Tongue (tissue), 2 donors: ENCODE data around the gene TGM3. TPM values are rescaled to one million over a fixed set of nuclear protein-coding genes. Genes with fewer than 3 reads are reported as not detected.

Source experiments
- DNase-seq: peaks from one replicate; pipeline ENCODE4 v3.0.0-alpha.2; 2015
- total RNA-seq: library from RNA; depleted of rRNA; stranded (reverse); fragments of >200 nt; gene quantifications from one replicate; pipeline ENCODE4 v1.2.3, GENCODE V29; 2014

The TGM3 gene
- total RNA-seq, 1 donor from 2014 or later = 14.5 TPM

DNA sequence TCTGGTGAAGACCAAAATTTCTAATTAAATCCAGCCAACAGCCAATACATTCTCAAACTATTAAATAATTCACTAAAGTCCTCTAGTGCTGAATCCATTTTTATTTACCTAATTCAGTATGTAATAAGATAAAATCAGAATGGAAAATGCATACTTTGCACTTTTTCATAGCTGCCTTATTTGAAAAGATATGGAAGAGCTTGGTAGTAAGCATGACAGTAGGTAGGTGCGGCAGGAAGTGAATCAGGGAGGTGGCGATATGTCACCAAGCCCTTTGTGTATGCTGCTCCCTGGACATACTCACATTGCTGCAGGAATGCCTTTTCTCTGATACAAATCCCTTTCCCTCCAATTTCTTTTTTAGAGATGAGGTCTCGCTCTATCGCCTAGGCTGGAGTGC is 10.2 kb upstream of the TGM3 start:
- no peak for DNase-seq

DNA sequence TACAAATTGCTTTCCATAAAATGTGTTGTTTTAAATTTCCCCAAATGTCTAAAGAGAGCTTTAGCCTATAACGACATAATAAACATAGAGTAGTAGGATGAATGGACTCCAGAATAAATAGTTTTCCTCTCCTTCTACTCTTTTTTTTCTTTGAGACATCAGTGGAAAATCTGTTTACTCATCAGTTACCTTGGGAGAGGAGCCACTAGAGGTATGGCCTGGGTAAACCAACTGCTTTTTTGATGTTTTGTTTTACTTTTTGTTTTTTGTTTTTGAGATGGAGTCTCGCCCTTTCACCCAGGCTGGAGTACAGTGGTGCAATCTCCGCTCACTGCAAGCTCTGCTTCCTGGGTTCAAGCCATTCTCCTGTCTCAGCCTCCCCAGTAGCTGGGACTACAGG is 8.3 kb upstream of the TGM3 start:
- no peak for DNase-seq

DNA sequence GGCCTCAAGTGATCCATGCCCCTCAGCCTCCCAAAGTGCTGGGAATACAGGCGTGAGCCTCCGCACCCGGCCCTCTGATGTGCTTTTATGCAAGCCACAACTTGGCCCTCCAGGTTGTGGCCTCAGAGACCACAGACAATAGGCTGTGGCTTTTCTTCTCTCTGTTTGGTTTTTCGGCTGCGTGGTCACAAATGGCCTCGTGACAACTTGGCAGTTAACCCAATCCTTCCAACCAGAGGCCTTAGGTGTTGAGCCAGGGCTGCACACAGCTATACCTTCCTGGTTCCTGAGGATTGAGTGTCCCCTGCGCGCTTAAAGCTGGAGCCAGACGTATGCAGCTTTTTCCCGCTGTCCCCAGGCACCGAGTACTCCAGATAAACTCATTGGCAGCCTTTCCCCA is 6.3 kb upstream of the TGM3 start:
- DNase-seq = no peak

DNA sequence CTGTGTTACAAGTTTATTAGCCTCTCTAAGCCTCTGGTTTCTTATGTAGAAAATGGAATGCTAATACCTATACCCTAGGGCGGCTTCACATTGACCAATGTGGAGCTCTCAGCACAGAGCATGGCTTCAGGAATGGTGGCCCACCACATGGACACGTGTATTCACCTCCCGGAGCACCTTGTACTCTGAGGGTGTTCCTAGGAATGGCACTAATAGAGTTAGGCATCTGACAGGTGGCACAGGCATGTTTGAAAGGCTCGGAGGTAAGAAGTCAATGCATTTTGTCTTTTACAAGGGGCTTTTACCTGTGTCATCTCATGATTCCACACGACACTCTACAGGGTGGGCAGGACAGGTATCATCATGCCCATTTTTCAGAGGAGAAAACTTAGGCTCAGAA is 5.3 kb upstream of the TGM3 start:
- no peak for DNase-seq

DNA sequence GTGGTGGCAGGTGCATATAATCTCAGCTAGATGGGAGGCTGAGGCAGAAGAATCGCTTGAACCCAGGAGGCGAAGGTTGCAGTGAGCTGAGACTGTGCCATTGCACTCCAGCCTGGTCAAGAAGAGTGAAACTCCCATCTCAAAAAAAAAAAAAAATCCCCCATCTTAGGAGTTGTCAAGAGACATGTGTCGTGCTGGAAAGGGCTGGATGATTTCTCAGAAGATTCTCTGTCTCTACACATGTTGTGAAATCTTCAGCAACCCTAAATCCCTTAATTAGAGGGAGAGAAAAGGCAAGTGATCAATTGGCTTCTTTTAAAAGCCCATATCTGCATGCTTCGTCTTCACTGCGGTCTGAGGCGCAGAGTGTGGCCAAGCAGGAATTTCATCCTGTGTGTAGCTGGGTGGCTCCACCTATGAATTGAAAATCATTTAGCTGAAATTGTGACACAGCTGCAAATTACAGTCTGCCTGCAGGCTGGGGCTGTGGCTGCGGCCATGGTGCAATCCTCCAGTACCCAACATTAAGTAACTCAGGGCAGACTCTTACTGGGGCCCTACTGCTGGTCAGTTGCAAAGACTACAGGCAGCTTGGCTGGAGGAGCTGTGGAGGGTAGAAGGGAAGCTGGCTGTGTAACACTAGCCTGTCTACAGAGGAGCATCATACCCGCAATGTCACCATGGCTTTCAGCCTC is 3.2 kb upstream of the TGM3 start:
- no peak for DNase-seq

DNA sequence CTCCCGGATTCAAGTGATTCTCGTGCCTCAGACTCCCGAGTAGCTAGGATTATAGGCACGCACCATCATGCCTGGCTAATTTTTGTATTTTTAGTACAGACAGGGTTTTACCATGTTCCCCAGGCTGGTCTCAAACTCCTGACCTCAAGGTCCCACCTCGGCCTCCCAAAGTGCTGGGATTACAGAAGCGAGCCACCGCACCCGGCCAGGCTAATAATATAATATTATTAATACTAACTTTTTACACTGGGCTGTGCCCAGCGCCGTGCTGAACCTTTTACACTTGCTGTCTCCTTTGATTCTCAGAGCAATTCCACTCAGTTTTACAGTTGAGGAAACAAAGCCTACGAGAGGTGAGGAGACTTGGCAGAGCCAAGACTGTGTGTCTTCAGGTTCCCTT is 2.3 kb upstream of the TGM3 start:
- DNase-seq = no peak

DNA sequence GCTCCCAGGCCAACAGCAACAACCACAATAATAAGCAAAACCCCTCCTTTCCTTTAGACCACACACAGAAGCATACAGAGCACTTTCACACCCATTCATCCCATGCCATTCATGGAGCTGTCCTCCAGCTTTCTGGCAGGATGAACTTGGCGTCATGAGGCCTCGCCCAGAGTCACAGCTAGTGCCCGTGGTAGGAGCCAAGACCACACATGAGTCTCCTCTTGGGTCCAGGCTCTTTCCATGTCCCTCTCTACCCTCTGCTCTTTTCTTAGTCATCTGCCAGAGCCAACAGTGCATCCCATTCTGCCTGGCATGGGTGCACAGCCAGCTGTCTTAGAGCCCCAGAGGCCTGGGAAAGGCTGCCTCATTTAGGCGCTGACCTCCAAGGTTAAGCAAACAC is 1.8 kb upstream of the TGM3 start:
- no peak for DNase-seq

DNA sequence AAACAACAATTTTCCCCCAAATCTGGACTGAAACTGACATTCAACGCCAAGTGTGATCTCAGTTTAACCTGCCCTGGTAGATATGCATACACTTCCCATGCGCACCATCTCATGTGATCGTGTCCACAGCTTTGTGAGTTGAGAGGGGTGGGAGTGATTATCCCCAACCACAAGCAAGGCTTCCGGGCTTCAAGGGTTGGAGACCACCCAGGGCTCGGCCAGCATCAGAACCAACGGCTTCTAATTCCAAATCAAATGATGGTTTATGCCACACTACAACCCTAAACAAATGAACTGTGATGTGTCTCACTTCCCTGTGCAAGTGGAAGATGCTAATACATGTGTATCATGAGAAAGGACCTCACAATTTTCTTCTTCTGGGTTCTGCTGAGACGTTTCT is 515 bp upstream of the TGM3 start:
- DNase-seq = no peak

DNA sequence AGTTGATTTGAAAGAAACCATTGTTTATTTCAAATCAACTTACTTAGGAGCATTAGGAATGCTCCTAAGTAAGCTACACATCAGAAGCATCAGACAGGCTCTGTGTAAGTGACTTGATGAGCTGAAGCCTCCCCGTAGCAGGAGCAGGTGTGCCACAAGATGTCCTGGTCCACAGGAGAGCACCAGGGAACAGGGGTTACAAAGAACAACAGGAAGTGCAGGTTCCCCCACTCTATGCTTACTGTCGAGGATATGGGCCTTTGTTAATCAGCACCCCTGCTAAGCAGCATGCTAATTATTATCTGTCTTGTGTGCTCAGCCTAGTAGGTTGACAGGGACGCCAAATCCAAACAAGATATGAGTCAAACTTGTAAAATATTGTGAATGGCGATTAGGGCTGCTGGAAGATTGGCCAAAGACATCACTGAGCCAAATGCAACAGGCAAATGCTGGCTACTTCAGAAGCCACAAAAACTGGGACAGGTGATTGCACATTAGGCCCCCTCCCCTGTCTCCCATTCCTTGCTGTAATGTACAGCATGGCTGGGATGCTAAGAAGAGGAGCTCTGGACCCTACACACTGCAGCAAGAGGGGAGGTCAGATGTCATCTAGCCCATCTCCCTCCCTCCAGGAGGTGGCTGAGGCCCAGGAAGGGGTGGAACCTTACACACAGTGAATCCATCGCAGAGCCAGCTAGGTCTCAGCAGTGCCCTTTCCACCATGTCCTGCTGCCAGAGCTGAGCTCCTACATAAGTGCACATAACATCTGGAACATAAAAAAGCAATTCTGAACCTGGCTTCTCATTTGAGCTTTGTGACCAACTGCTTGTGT is 939 bp downstream of the TGM3 start:
- DNase-seq = no peak

DNA sequence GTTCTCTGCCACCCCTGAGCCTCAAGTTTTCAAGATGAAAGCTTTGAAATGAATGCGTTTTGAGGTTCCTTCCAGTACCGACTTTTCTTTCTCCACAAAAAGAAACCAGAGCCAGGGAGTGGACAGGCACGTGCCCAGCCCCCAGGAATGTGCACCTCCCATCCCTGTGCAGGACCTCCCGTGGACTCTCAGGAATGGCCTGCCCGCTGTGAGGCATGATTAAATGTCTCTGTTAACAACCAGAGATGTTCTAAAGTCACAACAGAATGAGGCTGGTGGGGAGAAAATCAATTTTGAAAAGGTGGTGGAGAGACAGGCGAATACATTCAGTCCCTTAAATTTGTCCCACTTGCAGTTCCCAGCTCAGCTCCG is 1.5 kb downstream of the TGM3 start:
- no peak for DNase-seq

DNA sequence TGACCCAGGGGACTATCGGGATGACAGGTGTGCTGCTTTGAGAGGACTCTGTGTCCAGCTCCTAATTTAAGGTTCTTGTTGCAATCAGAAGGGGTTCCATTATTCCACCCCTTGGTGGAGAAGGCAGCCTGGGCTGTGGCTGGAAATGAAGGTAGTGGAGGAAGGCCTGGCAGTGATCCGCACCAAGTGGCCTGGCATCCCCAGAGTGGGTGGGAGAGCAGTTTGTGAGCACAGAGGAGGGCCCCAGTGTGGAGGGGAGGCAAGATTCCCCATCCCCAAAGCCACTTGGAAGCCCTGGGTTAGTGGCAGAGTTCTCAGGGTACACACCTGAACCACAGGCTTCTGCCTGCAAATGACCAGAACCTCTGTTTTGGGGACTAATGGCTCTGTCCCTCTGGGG is 2.3 kb downstream of the TGM3 start:
- no peak for DNase-seq

DNA sequence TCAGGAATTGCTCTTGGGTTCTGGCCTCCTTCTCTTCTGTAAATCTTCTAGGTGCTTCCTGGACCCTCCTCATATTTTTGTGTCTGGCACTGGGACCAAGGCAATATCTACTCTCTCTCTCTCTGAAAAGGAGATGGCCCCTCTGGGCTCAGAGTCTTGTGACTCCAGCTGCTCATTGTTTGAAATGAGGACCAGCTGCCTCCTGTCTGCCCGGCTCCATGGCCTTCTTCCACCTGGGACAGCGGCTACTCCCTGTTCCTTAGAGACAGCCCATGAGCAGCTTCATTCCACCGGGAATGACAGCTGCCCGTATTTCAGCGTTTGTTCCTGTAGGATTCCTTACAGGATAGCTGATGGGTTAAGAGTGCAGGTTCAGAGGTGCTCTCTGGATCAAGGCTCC is 2.9 kb downstream of the TGM3 start:
- DNase-seq = peak; percentile 62

DNA sequence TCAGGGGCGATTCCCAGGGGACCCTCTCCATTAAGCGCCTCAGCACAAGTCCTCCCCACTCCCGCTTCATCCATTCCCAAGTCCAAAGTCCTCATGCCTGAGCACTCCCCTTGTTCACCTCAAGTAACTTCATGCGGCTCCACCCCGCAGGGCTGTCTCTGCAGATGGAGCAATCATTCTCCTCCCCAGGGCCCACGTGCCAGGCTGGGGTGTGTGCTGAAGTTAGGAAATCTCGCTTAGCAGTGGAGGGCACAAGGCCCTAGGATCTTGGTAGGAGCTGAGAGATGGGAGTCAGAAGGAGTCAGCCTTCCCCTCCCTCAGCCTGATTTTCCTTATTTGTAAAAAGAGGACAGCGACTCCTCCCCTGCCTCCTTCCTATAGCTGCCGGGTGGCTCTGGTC is 3.5 kb downstream of the TGM3 start:
- DNase-seq = no peak

DNA sequence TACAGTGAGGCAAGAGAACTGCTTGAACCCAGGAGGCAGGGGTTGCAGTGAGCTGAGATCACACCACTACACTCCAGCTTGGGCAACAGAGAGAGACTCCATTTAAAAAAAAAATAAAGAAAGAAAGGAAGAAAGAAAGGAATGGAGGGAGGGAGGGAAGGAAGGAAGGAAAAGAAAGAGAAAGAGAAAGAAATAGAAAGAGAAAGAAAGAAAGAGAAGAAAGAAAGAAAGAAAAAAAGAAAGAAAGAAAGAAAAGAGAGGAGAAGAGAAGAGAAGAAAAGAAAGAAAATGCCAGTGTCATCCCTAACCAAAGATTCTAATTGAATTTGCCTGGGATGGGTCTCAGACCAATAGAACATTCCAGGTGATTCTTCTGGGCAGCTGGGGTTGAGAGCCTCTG is 4.2 kb downstream of the TGM3 start:
- no peak for DNase-seq

DNA sequence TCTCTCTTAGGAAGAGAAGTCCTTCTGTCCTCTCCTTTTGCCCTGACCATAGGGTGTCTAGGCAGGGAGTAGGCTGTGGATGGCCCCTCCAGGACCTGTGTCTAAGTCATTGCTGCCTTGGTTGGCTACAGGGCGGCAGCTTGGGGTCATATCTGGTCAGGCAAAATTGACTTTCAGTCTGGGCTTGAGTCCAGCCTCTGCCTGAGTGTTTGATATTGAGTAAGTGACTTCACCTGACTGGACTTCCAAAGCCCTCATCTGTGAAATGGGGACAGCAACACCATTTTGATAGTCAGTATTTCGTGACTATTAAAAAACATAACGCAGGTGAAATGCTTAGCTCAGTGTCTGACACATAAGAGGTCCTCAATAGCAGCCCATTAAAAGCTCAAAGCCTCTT is 4.6 kb downstream of the TGM3 start:
- no peak for DNase-seq

DNA sequence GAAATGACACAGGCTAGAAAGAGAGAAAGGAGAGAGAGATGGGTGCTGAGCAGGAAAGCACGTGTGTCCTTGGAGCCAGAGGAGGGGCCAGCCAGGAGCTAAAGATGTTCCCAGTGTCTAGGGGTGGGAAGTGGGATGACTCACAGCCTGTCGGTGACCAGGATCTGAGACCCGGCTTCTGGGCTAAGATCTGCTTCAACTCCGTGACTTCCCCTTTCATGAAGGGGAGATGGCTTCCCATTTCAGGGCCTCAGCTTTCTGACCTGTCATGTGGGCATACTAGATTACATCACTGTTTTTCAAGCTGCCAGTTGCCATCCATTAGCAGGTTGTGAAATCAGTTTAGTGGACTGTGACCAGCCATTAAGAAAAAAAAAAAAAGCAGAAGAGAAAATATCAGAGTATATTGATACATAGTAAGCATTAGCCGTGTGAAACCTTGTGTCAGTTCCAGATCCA is 5.4 kb downstream of the TGM3 start:
- DNase-seq = no peak

DNA sequence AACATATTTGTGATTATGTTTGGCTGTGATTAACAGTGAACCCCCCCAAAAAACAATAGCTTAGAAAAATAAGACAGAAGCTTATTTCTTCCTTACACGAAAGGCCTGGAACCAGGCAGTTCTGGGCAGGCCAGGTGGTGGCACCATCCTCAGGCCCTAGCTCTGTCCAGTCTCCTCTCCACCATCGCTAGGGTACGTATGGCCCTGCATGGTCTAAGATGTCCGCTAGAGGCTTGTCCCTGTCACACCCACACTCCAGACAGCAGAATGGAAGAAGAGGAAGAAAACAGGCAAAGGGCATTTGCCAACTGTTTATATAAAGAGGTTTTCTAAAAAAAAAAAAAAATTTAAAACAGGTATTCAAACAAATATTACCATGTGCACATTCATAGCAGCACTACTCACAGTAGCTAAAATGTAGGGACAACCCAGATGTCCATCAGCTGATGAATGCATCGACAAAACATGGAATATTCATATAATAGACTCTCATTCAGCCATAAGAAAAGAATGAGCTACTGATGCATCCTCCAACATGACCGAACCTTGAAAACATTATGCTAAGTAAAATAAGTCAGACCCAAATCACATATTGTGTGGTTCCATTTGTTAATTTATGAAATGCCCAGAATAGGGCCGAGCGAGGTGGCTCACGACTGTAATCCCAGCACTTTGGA is 6.7 kb downstream of the TGM3 start:
- DNase-seq = no peak

DNA sequence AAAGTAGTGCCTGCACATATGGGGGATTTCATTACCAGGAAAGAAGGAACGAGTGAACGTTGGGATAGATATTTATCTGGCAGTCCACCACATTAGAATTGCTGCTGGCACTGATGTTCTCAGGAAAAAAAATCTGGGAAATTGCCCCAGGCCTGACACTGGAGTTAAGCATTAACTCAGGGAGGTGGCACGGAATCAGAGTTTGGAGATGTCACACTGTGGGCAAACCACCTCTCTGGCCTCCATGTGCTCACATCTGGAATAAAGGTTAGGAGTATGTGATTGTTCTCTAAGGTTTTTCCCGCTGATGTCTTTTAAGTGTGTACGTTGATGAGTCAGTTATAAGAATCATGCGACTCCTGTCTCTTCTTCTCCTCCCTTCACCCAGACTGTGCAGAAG is 7.9 kb downstream of the TGM3 start:
- DNase-seq = no peak

DNA sequence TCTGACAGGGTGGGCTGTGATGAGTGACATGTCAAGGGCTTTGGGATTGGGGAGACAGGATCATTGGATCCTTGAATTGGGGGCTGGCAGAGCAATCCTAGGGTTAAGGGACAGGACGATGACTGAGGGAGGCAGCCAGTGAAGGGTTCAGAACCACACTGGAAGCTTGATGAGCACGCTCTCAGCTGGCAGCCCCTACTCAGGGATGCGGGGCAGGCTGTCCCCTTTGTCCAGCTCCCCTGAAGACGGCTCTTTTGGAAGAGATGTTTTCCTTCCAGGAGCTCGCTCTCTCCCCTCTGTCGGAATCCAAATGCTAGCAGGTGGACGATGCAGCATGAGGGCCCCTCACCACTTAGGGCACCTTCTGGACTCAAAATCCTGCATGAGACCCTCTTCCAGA is 8.4 kb downstream of the TGM3 start:
- DNase-seq = no peak

DNA sequence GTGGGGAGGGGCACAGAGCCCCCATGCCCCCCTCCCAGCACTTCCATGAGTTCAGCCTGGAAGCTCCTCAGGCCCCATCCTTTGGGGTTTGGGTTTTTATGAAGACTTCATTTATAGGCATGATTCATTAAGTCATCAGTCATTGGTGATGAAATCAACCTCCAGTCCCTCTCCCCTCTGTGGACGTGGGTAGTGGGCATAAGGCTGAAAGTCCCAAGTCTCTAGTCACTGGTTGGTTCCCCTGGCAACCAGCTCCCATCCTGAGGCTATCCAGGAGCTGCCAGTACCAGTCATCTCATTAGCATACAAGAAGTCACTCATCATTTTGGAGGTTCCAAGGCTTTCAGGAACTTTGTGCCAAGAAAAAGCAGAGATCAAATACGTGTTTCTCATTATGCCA is 9.2 kb downstream of the TGM3 start:
- no peak for DNase-seq

DNA sequence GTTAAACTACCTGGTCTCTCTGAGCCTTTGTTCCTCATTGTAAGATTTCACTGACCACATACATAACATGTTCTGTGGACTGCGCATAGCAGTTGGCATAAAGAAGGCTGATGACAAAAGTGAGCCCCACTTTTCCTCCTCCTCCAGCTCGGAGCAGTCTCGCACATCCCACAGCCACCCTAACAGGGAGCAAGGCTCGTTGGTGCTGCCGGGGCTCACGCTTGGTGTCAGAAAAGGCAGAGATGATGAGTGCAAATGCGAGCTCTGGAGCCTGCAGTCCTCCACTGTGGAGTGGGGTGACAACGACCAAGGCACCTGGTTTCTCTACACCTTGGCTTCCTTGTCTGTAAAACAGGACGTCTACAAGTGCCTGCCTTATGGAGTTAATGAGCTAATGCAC is 9.7 kb downstream of the TGM3 start:
- no peak for DNase-seq

DNA sequence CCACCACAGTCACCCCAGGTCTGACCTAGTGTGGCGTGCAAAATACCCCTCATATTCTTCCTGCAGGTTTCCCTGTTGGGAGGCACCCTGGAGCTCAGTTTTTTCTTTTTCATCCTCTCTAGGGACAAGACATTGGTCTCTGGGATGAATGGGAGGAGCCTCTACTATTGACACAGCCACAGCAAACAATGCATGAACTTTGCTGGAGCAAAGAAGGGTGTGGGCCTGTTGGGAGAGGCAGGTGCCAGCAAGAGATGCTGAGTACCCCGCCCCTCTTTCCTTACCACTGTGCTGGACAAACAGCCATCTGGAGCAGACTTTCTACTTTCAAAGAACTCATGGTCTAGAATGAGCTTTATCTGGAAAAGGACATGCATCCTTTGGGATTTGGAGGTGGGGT is 10.1 kb downstream of the TGM3 start:
- DNase-seq = no peak

DNA sequence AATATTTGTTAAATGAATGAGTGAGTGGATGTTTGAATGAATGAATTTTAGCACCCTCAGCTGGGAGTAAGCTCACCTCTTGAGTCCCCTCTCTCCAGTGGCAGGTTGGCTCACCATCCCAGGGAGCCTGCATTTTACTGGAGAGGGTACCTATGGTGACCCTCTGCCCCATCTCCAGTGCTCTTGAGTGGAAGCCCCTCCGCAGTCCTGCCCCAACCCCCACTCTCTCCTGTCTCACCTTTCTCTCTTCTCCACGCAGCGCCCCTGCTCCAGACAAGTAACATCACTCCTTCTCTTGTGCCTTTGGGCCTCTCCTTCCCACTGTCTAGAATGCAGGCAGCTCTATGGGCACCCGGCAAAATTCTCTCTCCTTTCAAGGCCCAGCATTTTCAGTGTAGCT is 11.3 kb downstream of the TGM3 start:
- DNase-seq = no peak

DNA sequence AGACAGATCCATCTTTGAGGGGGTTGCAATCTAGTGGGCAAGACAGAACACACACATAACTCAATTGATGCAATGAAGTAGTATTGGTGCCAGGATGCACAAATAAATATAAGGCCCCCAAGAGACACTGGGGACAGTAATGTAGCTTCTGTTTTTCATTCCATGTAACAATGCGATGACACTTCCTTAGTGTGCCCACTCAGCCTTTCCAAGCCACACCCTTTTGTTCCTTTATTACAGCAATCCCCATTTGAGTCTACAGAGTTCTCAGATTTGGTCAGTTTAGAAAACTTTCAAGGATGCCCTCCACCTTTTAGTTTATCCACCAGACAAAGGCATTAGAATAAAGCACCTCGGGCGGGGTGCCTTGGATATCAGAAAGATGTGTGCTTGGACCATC is 15.5 kb downstream of the TGM3 start:
- no peak for DNase-seq
